ENCODE results near the gene NAPSA.

- no peak for TF ChIP-seq POLR2A (IDR thresholded peaks at IDR 0.05; ENCODE audit: low read depth)
- no peak for TF ChIP-seq CTCF (IDR thresholded peaks at IDR 0.05)
- TF ChIP-seq POLR2AphosphoS5 (IDR thresholded peaks at IDR 0.05), result no peak
- no peak for TF ChIP-seq EP300 (IDR thresholded peaks at IDR 0.05)
Observed at GRCh38 chr19:50320596-50320995, 44.8 kb downstream of the NAPSA start.

All from esophagus muscularis mucosa (tissue), 4 donors.